GM19468 (cell line): ENCODE results near the gene FLOT2.
"Not testable (repeated sequence)": the region's sequence is repeated elsewhere in the genome, so short reads cannot be mapped to it uniquely, and the experiment has no call there.

Experiments used
- ATAC-seq: cut with Tn5 transposase; IDR thresholded peaks from one replicate; pipeline ENCODE4 v1.9.1; 2021; ENCODE audit warnings: mild to moderate bottlenecking, moderate library complexity, moderate number of reproducible peaks; ENCODE audit not compliant: unreplicated experiment; ENCODE audit errors: extremely low read depth

Gene FLOT2

DNA sequence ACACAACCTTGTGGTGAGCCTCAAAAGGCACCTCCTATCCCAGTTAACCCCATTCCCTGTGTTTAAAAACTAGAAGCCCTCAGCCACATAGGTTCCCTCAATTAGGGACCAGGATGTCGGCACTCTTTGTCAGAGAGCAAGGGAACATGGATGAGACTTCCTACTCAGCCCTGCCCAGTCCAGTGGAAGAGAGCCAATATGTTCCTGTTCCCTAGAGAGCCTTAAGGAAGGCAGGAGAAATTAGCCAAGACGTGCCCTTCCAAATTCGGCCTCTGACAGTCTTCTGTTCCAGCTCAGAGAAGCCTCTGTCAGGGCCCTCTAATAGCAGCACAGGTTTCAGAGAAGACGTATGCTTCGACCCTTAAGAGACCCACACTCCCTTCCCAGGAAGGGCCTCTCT, 19.9 kb upstream of the FLOT2 start:
- ATAC-seq: no peak

DNA sequence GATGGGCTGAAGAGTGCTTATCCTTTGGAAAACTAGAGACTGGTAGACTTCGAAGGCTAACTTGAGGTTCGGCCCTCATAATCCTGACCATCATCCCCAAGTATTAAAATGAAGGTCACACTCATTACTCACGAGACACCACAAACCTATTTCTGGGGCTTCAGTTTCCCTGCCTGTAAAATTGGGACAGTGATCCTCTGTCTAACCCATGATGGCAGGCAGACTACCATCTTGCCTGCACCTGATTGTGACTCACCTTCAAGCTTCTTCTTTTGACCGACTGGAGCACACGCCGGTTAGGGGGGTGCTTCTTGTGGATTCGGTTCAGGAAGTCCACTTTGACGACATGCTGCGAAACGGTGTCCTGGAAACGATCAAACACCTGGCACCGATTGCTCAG, 19.5 kb upstream of the FLOT2 start:
- no peak for ATAC-seq

DNA sequence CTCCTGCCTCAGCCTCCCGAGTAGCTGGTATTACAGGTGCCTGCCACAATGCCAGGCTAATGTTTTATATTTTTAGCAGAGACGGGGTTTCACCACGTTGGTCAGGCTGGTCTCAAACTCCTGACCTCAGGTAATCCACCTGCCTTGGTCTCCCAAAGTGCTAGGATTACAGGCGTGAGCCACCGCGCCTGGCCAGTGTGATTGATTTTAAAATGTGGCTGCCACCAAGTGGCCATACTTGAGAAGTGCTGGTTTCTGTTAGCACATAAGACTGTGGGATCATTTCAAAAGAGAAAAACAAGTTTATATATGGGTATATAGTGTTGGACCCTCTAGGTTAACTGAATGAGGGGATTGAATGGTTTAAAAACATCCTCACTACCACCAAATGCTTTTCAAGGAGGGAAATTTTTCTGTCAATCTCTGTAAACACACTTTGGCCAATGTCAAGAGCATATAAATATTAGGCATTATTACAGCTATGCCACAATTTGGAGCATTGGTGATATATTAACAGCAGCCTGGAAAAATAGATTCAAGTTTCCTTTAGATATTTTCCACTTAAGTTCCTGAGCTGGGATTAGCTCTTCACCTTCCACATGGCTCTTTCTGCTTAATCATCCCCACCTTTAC, 18.9 kb upstream of the FLOT2 start:
- ATAC-seq: no peak

DNA sequence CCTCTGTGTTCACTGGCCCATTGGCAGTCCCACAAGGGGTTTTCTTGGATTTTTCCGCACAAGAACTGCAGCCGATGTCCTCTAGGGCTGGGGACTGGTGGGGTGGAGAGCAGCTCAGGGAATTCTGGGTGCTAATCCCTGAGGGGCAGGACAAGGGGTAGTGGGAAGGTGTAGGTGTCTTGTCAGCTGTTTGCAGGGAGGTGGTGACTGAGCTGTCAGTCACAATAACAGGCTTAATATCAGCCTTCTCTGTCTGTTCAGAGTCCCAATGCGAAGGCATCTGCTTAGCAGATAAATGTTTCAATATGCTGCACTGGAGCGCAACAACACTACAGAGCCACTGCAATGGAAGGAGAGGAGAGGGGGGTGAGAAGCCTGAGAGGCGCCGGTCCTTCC, 15.4 kb upstream of the FLOT2 start:
- ATAC-seq: no peak

DNA sequence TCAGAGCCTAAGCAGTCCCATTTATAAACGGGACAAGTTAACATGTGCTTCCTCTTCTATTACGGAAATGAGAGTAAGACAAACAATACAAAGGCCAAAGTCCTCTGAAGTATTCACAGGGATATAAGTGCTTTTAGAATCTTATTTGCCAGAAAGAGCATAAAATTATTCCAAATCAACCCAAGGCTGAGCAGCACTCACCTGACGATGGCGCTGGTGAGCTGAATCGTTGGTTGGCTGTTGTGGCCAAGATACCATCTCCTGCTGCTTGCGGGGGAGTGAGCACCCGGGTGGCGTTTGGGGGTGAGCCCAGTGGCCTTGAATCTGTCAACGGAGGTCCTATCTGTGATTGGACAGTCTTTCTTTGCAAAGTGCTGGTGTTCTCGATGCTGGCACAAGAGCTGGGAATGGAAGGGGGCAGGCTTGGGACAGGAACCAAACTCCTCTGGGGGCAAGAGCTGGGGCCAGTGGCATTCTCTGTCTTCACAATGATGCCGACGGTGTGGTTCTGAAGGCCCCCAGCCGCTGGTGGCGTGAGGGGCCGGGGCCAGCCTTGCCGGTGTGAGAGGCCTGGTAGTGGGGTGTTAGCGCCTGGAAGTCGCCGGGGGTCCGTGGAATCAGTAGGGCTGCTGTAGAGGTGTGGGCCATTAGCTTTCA, 14.9 kb upstream of the FLOT2 start:
- no peak for ATAC-seq

DNA sequence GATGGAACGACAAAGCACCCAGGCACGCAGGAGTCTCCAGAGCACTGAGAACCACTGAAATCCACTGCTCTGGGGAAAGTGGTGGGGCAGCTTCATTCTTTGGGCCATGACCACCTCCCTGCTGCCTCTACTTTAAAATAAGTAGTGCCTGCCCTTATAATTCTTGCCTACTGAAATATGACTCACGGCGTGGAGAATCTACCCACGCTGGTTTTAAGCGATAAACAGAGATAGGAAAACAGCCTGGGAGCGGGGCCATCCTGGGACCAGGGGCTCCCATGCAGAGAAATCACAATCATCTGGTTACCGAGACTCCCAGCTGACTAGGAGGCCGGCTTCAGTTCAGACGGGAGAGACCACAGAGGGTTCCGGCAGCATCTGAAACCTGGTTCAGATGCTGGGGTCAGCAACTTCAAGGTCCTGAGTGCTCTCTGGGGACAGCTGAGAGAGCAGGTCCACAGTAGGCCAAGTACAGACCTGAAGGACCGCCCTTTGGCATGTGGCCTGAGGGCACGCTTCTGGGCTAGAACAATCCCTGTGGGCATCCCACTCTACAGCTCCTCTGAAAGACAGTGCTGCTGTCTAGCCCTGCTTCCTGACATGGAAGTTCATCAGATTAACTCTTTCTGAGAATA, 14.0 kb upstream of the FLOT2 start:
- no peak for ATAC-seq

DNA sequence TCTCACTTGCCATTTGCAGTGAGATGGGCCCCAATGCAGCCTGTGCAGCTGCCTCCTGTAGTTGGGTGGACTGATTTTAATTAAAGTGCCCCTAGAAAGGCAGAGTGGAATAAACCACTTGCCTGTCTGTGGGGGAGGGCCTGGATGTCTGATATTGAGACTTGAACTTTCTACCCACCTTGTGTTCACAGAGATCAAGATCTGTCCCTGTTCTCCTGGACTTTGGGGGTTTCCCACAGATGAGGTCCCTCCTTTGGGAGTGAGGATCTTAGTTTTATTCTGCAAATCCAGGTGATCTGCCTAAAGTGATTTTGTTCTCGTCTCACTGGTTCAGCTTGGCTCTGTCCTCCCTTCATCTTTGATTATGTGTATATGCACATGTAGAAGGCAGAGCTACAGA, 13.0 kb upstream of the FLOT2 start:
- ATAC-seq: no peak

DNA sequence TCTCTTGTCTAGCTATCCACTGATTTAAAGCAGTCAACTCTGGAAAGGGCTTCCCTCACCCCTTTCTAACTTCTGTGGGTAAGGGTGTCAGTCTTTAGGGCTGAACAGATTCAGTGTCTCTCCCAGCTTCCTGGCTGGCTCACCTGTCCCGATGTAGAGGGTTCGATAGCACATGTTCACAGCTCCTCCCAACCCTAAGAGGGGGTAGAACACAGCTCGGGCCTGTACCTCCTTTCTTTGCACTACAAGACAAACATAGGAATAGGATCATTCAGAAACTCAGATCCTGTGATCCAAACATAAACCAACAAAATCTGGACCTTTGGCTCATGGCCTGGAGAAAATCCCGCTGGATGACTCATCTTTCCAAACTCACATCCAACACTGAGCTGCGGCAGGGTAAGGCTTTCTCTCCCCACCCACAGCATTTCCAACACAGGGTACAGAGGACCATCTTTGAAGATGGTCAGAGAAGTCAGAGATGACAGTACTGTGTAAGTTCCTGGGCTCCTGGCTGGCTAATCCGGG, 11.2 kb upstream of the FLOT2 start:
- ATAC-seq: no peak

DNA sequence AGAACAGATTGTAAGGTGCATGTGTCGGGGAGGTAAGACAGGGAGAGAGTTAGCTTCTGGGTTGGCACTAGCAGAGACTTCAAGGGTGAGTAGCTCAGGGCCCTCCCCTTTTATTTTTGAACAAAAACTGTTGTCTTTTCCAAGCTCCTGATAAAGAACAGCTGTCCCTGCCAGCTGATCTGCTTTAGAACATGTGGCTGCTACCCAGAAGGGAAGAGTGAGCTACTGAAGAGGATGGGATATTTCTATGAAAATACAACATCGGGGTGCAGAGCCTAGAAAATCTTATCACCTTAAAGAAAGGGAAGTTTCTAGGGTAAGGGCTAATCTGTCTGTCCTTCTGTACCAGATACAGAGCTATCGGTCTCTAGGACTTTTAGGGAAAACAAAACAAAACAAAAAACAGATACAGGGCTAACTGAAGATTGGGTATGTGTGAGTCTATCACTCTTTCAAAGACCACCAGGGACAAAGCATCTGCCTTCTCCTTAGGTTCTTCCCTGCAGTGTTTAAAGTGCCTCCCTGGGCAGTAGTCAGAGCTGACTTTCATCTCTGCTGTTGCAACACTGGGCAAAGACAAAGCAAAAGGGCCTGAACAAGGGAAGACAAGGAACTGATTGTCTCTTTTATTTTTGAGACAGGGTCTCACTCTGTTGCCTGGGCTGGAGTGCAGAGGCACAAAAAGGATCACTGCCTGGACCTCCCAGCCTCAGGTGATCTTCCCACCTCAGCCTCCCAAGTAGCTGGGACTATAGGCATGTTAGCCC, 10.4 kb upstream of the FLOT2 start:
- ATAC-seq: no peak

DNA sequence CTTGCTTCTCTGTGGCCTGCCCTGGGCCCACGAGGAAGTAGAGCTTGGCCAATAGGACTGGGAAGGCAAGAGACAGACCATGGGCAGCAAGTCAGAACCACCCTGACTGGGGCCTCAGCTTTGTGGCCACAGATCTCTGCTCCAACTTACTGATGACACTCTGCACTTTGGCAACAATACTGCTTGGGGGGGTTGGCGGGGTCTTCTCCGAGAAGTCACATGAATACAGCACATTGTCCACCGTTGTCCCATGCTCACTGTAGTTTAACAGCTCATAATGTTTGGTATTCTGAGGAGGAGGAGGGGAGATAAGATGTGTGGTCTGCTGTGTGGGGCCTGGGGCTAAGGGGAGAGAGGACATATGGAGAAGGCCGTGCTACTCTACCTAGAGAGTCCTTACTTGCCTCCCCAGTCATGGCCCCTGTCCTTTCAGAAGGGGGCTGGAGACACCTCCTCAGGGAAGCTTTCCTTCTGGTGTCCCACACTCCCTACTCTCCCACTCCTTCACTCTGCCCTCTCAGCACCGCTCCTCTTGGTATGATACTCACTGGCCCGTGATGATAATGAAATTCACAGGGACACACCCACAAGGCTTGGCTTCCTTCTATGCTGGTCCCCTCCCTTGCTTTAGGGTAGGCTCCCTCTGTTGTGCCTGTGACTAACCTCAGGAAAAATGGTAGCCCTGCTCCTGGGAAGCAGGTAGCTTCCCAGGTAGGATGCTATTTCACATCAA, 9.3 kb upstream of the FLOT2 start:
- no peak for ATAC-seq

DNA sequence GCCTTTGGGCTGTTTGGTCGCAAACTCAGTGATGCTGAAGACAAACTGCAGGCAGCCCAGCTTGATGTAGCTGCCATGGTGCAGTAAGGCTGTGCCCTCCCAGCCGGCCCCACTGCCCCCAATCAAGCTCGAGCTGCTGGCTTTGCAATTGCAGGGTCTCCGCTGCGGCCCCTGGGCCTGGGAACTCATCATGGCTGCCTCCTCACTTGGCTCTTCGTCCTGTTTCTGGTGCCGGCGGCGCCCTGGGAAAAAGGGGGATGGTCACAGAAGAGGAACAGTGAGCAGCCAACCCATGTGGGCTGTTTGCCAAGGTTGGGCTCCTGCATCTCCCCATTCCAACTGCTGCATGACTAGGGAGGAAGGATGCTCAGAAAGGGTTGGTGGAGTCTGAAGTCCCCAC, 8.7 kb upstream of the FLOT2 start:
- no peak for ATAC-seq

DNA sequence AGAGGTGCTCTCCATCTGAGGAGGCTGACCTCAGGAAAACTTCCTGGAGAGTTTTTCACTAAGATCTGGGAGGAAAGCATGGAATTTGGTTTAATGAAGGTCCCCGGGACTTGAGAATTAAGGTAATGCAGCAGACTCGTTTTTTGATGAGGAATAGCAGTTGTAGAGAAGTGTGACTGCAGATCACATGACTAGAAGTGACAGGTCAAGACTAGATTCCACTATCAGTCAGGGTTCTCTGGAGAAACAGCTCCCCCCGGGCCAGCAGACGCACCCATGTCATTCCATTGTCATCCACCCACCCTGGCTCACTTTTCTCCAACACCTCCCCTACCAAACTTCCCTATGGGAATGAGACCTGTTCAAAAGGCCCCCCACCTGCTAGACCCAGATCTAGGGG, 7.3 kb upstream of the FLOT2 start:
- ATAC-seq: no peak

DNA sequence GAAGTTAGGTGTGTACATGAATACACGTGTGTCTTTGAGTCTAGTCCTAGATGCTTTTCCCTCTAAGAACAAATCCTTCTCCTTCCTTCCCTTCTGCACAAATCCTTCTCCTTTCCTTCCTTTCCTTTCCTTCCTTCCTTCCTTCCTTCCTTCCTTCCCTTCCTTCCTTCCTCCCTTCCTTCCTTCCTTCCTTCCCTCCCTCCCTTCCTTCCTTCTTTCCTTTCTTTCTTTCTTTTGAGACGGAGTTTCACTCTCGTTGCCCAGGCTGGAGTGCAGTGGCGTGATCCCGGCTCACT, 6.0 kb upstream of the FLOT2 start:
- ATAC-seq: not testable (repeated sequence)

DNA sequence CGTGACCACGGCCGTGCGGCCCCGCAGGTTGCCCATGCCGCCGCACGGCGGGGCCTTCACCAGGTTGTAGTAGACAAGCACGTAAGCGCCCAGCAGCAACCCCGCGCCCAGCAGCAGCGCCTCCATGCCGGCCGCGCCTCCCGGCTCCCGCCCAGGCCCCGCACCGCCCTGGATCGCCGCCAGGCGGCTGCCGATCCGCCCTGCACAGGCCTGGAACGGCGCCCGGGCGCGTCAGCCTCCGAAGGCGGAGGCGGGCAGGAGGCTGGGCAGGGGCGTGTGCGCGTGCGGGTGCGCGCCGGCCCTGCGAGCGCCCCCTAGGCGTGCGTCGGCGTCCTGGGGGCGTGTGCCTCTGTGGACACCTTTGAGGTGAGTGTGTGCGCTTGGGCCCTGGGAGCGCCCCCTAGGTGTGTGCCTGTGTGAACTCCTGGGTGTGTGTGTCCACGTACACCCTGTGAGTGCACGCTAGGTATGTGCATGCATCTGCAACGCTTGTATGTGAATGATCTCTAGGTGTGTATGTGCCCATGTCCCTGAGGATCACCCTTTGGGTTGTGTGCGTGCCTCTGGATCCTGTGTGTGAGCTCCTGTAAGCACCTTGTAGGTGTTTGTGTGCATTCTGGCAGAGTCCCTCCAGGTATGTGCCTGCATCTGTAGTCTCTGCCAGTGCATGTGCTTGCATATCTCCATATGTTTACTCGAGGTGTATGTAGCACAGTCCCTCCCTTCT, 5.4 kb upstream of the FLOT2 start, which contains the start of gene DHRS13:
Gene DHRS13, minus strand, starts transcription at position 261 of the 727 bp plus-strand sequence. Its CDS starts 135 bp downstream, at position 126.
- ATAC-seq: peak; percentile 91

DNA sequence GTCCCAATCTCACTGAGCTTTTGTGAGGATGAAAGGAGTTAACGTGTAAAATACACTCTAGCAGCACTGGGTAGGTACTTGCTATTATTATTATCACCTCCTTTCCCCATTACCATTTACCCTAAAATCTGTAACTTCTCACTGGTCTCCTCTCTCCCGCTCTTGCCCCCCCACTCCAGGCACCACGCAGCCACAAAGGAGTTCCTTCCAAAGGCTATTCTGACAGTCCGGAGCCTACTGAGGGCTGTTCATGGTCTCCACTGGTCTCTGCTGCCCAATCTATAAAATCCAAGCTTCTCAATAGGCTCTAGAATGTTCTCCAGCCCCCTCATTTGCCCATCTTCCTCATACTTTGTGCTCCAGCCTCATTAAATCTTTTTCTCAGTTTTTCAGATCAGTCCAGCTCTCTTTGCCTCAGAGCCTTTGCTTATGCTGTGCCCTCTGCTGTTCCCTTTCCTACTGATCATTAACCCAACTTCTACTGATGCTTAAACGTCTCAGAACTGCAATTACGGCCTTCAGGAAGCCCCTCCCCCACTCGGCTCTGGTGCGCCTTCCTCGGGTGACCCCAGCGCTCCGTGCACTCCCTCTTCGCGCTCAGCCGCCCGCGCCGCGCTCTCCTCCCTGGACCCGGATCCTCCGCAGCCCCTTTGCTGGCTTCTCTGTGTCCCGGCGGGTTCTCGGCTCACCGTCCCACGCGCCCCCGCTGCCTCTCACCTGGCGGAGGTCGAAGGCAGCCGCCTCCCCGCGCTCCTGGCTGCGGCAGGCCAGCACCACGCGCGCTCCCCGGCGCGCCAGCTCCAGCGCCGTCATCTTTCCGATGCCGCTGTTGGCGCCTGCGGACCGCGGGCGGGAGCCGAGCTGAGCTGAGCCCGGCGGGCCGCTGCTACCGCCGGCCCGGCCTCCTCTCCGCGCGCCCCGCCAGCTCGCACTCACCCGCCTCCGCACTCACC, 4.6 kb upstream of the FLOT2 start:
- ATAC-seq: no peak

DNA sequence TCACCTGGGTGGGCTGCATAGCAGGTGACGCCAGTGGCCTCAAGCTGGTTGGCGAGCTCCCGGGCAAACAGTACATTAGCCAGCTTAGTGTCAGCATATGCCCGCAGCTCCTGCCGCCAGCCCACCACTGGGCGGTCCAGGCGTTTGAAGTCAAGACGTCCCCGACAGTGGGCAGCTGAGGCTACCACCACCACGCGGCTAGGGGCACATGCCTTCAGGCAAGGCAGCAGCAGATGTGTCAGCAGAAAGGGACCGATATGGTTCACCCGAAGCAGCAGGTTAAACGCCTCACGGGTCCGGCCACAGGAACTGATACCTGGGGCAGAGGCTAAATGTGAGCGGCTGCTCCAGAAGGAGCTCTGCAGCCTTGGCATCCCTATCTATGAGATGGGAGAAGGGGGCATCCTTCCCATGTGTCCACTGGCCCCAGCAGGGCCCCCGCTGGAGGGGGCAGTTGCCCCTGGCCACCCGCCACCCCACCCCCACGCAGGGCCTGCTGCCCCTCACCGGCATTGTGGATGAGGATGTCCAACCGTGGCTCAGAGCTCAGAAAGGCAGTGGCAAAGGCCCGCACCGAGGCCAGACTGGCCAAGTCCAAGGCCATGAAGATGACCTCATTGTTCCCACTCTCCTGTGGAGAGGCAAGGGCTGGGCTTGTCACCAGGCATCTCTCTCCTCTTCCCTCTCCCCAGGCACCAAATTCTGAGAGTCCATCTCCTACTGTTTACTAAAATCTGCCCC, 3.6 kb upstream of the FLOT2 start:
- no peak for ATAC-seq

DNA sequence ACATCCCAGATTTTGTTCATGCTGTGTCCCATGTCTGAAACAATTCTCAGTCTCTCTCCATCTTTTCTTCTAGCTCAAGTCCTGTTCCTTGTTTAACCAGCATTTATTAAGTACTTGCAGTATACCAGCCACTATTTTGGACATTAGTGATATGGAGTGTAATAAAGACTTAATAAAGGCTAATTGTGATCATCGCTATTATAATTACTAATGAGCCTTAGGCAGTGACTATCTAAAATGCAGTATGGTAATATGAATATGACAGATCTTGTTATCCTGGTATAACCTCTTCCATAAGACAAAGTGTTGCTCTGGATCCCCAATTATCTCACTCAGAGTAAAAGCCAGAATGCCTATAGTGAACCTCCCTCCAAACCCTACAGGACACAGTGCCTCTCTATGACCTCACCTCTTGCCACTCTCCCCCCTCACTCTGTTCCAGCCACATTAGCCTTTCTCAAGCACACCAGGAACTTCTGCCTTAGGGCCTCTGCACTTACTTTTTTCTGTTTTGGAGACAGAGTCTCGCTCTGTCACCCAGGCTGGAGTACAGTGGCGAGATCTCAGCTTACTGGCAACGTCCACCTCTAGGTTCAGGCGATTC, 1.8 kb upstream of the FLOT2 start:
- ATAC-seq: no peak
